HS-27A (cell line): ENCODE results near the gene SOX12.
"Not testable (repeated sequence)": the region's sequence is repeated elsewhere in the genome, so short reads cannot be mapped to it uniquely, and the experiment has no call there.

ENCODE experiments used
- DNase-seq: peaks from one replicate; pipeline ENCODE4 v3.0.0-alpha.2; 2012; ENCODE audit warnings: low read depth, missing footprints

SOX12 gene

GRCh38 chr20:328975-329695 is 3.8 kb downstream of the SOX12 start:
- DNase-seq: no peak

- no peak for DNase-seq
These were observed 4.5 kb downstream of the SOX12 start for GRCh38 chr20:329851-330232.

GRCh38 chr20:330233-331149 is 5.1 kb downstream of the SOX12 start:
- DNase-seq: no peak

- DNase-seq: no peak
These were observed 9.2 kb downstream of the SOX12 start for GRCh38 chr20:334578-334977.

GRCh38 chr20:336040-336439 is 10.7 kb downstream of the SOX12 start:
- not testable (repeated sequence) for DNase-seq

GRCh38 chr20:341682-342081 is 16.3 kb downstream of the SOX12 start:
- DNase-seq: peak; percentile 72

- DNase-seq: no peak
These were observed 17.8 kb downstream of the SOX12 start for GRCh38 chr20:343107-343506.

- no peak for DNase-seq
These were observed 20.8 kb downstream of the SOX12 start for GRCh38 chr20:346033-346639.

- no peak for DNase-seq
These were observed 21.4 kb downstream of the SOX12 start, which contains the start of gene NRSN2 for GRCh38 chr20:346640-347316. NRSN2 (plus strand) TSS chr20:347111; CDS start chr20:349644, 2,533 bp downstream.

GRCh38 chr20:347317-347639 is 21.9 kb downstream of the SOX12 start:
- DNase-seq: no peak

- peak; percentile 62 for DNase-seq
These were observed 22.5 kb downstream of the SOX12 start for GRCh38 chr20:347640-348484.

- no peak for DNase-seq
These were observed 23.9 kb downstream of the SOX12 start for GRCh38 chr20:348972-349841.

GRCh38 chr20:353166-353565 is 27.8 kb downstream of the SOX12 start:
- DNase-seq: no peak

GRCh38 chr20:354298-354977 is 29.1 kb downstream of the SOX12 start:
- DNase-seq: no peak

GRCh38 chr20:356154-356553 is 30.8 kb downstream of the SOX12 start:
- DNase-seq: not testable (repeated sequence)

- no peak for DNase-seq
These were observed 31.4 kb downstream of the SOX12 start for GRCh38 chr20:356745-357144.

GRCh38 chr20:358891-359555 is 33.7 kb downstream of the SOX12 start:
- DNase-seq: no peak

GRCh38 chr20:361561-361960 is 36.2 kb downstream of the SOX12 start:
- no peak for DNase-seq
